Stimulated activated CD4-positive, alpha-beta T cell treated with anti-CD3 and anti-CD28 coated beads, Interleukin-4, amount 100 ng/mL, for 1 hour (primary cell): ENCODE measurements around the gene NDUFAF7.
"Not testable (repeated sequence)": the region's sequence is repeated elsewhere in the genome, so short reads cannot be mapped to it uniquely, and the experiment has no call there.

Source experiments
- DNase-seq: peaks from one replicate; pipeline ENCODE4 v3.0.0-alpha.2; 2020

NDUFAF7 gene, protein sequence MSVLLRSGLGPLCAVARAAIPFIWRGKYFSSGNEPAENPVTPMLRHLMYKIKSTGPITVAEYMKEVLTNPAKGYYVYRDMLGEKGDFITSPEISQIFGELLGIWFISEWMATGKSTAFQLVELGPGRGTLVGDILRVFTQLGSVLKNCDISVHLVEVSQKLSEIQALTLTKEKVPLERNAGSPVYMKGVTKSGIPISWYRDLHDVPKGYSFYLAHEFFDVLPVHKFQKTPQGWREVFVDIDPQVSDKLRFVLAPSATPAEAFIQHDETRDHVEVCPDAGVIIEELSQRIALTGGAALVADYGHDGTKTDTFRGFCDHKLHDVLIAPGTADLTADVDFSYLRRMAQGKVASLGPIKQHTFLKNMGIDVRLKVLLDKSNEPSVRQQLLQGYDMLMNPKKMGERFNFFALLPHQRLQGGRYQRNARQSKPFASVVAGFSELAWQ

DNA sequence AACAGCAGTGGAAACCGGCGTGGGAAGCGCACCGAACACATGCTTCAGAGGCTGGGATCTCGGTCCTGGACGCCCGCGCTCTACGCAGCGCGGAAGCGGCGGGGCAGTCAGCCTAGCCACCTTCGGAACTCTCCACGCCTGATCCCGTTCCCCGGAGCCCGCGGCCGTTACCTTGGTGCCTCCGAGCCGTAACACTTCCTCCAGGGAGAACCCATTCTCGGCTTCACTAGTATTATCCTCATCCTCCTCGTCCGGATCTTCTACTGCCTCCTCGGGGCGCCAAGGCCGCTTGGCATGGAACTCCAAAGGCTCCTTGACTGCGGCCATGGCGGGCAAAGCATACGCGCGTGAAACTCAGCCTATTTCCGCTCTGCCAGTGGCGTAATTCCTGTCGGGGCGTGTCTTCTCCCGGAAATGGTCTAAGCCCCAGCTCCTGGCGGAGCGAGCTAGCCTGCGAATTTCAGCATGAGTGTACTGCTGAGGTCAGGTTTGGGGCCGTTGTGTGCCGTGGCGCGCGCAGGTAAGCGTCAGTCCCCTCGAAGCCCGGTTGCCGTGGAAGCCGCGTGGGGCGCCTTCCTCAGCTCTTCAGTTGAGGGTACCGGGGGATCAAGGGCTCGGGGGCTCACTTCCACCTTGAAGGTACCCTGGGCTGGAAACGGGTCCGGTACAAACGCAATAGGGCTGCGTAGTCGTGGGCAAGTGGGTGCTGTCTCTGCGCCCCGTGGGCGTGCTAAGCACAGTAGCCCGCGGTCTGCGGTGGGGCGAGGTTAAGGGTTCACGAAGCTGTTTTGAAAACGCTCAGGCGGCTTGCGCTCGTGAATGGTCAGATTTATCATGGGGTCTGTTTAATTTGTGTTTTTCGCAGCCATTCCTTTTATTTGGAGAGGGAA is at the start of gene NDUFAF7, which contains the start of gene CEBPZ:
Gene NDUFAF7, plus strand, starts transcription at position 418 of the 890 bp plus-strand sequence. Its CDS starts 48 bp downstream, at position 466.
Gene CEBPZ, minus strand, starts transcription at position 356 of the 890 bp plus-strand sequence. Its CDS starts 29 bp downstream, at position 327.
- DNase-seq, result peak; percentile 86

DNA sequence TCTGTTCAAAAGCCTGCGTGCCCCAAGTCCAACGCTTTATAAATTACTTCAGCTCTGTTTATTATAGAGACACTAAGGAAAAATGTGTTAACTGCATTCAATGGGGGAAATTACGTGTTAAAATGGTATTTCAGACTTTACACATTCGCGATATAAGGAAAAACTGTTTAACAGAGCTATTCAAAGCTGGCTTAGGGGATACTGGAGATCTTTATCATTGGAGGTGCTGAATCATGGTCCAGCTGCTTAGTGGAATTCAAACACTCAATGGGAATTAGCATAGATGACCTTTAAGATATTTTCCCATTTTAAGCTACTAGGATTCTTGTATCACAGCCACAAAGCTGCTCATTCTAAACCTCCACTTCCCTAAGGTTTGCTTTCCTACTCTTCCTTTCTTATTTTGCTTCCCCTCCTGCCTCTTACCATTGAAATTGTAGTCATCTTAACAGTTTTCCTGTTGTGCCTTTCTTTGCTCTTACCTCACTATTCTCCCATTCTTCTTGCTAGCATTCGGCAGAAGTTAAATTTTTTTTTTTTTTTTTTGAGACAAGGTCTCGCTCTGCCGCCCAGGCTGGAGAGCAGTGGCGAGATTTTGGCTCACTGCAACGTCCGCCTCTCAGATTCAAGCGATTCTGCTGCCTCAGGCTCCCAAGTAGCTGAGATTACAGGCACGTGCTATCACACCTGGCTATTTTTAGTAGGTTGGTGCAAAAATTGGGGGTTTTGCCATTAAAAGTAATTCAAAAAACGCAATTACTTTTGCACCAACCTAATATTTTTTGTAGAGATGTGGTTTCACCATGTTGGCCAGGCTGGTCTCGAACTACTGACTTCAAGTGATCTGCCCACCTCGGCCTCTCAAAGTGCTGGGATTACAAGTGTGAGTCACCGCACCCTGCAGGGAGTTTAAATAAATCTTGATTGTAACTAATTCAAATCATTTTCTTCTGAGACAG is 49.5 kb upstream of the NDUFAF7 start:
- no peak for DNase-seq

DNA sequence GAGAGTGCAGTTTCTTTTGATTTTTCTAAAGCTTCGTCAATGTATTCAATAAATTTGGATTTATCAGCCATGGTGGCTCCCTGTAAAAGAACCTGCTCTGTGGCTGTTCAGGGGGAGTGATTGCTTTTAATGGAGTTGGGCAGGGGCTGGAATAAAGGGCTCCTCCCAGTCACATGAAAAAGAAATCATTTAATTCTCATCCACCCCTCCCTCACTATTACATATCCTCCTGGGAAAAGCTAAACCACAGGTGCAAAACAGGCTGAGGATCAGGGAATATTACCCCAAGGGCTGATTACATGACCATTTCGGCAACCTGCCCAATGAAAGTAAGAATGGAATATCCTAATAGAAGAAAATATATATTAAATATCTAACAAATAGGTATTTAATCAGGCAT is 42.9 kb upstream of the NDUFAF7 start, which contains the start of gene SULT6B1:
Gene SULT6B1, minus strand, starts transcription at position 101 of the 400 bp plus-strand sequence. Its CDS starts 30 bp downstream, at position 71.
- DNase-seq, result no peak

DNA sequence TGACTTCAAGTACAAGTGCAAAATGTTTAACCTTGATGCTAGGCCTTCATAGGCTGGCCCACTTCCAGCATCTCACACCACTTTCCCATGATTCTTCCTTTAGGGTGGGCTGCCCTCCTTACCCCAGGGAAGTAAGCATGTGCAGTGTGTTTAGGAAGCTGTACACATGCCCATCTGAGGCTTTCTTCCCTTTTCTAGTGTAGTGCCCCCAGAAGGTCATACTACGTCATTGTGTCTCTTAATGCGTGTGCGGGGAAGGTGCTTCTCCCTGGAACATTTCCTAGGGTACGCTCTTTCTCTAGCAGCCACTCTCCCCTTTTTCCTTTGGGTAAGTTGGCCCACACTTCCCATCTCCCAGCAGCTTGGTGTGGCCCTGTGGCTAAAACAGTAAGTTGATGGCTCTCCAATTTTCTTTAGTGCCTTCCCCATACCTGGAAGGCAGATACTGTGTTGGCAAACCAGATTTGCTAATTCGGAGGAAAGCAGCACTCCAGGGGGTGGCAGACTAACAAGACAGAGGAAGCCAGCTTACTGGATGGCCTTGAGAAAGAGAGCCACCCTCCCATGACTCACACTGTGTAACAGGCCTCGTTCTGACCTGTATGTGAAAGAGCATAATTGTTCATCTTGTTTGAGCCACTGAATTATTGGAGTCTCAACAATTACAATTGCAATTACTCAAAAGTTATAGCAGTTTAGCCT is 41.9 kb upstream of the NDUFAF7 start:
- no peak for DNase-seq

DNA sequence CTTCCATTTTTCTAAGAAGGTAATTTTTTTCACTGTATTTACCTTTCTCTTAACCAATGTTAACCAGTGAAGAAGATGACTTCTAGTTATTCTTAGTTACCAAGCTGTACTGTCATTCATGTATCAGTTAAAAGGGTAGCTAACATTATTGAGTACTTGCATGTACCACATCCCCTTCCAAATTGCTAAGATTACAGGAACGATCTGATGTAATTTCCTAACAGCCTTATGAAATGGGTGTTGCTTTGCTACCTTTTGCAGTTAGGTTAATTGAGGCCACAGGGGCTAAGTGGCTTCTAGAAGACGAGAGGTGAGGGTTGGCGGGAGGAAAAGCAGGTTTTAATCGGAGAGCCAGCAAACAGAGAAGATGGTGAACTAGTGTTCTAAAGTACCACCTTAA is 41.2 kb upstream of the NDUFAF7 start:
- no peak for DNase-seq

DNA sequence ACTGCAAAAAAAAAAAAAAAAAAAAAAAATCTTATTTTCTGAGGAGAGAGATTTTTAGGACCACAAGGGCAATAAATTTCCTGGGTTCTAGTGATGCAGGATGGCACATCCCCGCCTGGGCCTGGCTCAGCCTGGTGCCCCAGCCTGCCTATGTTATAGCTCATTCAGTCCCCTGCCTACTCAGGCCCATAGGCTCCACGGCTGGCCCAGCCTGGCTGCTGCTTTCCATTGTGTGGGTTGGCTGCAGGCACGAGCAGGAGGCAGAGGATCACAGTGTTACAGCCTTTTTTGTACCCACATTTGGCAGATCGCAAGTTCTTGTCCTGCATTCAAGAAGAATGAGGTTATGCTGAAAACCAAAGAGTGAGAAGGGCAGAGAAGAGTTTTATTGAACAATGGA is 40.2 kb upstream of the NDUFAF7 start:
- DNase-seq, result no peak

DNA sequence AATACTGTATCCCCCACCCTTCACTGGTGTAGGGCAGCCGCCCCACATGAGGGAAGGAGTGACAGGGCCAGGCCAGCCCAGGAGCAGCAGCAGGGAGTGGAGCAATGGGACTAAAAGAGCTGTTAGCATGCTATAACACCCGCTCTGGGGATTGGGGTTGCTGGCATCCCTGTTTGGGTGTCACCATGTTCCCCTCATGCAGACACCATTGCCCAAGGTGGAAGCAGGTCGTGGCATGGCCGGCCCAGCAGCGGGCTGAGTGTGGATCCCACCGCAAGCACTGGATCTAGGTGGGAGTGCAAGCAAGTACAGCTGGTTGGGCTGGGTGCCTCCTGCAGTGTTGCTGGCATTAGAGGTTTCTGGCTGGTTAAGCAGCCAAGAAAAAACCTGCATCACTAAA is 39.7 kb upstream of the NDUFAF7 start:
- DNase-seq, result no peak

DNA sequence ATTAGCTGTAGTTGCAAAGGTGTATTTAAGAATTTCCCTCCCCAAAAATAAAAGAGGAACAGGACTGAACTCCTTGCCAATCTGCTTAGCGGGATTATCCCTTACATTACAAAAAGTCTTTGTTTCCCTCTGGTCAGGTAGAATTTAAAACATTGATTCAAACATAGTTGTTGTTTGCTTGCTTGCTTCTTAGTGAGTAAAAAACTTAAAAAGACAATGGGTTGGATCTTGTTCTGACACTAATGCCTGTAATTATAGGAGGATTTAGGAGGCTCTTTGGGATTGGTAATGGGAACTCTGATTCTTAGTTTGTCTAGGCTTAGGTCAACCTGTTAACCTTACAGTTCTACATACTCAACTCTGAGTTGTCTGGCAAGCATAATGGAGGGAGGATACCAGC is 38.9 kb upstream of the NDUFAF7 start:
- no peak for DNase-seq

DNA sequence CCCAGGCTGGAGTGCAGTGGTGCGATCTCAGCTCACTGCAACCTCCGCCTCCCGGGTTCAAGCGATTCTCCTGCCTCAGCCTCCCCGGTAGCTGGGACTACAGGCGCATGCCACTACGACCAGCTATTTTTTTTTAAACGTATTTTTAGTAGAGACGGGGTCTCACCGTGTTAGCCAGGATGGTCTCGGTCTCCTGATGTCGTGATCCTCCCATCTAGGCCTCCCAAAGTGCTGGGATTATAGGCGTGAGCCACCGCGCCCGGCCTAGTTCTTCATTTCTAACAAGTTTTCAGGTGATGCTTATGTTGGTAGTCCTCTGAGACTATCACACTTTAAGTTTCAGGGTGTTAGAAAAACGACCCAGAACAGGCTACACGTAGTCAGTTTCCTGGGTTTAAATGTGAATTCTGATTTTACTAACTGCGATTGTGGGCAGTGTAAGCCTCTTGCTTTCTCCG is 35.6 kb upstream of the NDUFAF7 start:
- not testable (repeated sequence) for DNase-seq

DNA sequence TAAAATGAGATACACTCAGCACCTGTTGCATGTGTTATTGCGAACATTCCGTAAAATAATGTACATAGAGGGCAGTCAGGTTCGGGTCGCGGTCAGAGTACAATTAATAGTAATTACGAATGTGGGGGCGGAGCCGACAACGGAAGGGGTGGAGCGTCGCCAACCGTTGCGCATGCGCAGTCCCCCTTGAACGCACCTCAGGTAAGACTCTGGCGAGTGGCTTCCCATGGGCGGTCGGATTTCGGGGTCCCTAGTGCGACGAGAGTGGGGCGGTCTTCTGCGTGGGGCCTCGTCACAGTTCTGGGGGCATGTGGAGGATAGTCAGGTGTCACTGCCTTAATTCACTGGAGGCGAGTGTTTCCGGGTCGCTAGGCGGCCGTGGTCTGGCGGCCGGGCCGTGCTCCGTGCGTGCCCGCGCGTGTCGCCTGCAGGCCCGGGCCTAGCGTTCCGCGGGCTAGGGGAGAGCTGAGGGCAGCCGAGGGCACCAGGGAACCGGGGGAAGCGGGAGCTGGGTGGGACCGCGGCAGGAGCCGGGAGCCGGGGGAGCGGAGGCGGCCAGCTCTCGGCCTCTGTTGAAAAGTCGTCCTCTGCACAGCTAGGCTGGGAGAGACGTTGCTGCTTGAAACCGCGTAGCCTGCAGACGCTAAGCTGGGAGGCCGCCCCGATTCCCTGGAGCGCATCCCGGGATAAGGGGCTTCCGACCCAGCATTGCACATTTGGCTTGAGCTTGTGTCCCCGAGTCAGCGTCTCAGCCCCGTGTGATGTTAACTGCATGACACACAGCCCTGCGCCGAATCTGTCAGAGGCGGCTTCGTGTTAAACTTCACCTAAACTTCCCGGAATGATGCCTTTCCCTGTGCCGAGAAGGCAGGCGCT is 34.9 kb upstream of the NDUFAF7 start, which contains the start of gene CEBPZOS:
Gene CEBPZOS, plus strand, starts transcription at position 177 of the 876 bp plus-strand sequence. CDS start 3,209 bp downstream, outside the sequence.
- DNase-seq, result peak; percentile 89

DNA sequence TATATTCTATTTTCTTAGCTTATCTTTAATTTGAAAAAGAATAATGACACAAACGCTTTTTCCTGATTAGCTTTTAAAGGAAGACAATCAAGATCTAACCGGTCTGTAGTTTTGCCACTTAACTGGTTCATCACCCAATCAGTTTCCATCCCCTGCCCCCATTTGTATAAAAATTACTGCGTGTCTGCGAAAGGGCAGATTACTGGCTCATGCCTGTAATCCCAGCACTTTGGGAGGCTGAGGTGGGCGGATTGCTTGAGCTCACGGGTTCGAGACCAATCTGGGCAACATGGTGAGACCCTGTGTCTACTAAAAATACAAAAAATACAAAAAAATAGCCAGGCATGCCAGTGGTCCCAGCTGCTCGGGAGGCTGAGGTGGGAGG is 32.8 kb upstream of the NDUFAF7 start:
- DNase-seq, result no peak

DNA sequence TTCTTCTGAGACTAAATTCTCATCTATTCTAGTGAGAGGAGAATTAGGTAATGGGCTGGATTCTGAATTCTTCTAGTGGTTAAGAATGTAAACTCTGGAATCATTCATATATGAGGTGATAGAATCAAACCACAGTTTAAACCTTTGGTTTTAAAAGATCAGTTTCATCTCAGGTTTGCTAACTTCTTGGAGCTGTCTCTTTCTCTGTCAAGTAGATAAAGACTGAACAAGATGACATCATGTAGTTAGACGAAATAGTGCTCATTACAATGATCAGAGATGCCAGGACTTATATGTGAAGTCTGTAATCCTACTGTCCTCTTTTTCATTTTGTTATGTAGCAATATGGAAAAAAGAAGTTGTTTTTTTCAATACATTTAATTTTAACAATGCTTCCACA is 30.2 kb upstream of the NDUFAF7 start:
- no peak for DNase-seq

DNA sequence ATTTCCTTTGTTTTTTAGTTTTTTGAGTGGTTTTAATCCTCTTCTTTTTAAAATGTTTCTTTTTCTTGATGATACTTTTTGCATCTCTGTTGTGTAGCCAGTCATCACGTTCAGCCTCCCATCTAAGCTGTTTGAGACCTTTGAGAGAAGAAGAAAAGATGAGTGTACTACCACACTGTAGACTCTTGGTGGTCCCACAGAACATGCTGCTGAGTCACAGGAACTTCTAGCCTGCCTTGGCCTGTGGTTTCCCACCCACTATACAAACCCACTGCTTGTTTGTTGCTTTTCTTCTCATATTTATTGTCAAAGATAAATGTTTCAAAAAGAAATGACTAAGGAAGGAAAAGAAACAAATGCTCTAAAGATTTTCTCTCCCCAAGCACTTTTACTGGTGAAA is 29.7 kb upstream of the NDUFAF7 start:
- no peak for DNase-seq

DNA sequence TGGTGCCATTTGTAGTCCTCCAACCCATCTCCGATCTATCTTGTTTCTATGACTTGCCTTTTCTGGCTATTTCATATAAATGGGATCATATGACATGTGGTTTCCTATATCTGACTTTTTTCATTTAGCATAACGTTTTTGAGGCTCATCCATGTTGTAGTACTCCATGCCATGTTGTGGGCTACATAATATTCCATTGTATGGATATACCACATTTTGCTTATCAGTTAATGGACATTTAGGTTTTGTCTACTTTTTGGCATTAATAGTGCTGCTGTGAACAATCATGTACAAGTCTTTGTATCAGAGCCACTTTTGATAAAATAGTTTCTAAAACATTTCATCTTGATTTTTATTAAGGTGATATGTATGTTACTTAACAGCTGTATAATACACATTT is 27.8 kb upstream of the NDUFAF7 start:
- no peak for DNase-seq

DNA sequence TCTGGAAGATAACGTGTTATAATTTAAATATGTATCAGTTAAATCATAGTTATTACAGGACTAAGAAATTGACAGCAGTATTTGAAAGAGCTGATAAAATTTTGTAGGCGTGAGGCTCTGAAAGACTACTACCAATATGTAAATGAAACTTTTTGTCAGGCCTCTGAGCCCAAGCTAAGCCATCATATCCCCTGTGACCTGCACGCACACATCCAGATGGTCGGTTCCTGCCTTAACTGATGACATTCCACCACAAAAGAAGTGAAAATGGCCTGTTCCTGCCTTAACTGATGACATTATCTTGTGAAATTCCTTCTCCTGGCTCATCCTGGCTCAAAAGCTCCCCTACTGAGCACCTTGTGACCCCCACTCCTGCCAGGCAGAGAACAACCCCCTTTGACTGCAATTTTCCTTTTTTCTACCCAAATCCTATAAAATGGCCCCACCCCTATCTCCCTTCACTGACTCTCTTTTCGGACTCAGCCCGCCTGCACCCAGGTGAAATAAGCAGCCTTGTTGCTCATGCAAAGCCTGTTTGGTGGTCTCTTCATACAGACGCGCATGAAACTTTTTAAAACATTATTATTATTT is 26.3 kb upstream of the NDUFAF7 start:
- not testable (repeated sequence) for DNase-seq

DNA sequence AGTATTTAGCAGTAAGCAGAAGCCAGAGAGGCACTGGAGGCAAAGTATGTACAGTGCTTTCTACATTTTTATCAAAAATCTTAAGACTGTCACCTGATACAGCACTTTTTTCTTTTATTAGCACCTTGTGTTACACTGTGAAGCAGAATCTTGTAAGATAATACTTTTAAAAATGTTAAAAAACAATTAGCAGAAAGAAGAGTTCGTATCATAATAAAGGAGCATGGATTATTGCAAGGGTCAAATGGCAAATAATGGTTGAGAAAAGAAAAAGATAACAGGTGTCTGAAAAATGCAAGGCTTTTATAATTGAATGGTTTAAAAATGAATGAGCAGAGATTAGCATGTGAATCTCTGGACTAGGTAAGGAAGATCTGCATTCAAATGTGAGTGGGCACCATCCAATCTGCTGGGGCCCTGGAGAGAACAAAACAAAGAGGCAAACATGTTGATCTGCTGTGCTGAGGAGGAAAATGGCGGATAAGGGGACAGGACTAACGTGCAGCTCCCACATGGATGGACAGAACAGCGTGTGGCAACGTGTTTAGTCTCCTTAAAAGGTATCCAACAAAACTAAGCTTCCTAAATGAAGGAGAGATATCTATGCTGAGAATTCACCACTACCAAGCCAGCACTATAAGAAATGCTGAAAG is 25.6 kb upstream of the NDUFAF7 start:
- DNase-seq, result no peak

DNA sequence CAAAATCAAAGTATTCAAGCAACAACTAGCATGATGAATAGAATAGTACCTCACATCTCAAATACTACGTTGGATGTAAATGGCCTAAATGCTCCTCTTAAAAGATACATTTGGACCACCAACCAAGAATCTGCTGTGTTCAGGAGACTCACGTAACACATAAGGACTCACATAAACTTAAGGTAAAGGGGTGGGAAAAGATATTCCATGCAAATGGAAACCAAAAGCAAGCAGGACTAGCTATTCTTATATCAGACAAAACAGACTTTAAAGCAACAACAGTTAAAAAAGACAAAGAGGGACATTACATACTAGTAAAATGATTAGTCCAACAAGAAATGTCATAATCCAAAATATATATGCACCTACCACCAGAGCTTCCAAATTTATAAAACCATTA is 24.7 kb upstream of the NDUFAF7 start:
- DNase-seq, result not testable (repeated sequence)

DNA sequence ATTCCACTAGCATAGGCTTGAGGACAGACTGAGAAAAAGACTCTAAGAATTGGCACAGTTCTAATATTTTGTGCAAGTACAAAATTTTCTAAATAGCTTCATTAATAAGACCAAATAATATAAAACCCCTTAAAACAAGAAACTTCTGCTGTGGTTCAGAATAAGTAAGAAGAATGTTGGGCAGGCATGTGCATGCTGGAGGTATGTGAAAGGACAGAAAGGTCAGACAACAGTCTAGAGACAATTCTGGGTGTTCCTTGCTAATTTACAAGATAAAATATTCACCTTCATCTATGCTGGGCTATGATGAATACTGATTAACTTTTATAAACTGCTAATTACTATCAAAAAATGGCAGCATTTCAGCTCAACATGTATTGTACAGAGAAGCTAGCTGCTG is 20.2 kb upstream of the NDUFAF7 start:
- no peak for DNase-seq

DNA sequence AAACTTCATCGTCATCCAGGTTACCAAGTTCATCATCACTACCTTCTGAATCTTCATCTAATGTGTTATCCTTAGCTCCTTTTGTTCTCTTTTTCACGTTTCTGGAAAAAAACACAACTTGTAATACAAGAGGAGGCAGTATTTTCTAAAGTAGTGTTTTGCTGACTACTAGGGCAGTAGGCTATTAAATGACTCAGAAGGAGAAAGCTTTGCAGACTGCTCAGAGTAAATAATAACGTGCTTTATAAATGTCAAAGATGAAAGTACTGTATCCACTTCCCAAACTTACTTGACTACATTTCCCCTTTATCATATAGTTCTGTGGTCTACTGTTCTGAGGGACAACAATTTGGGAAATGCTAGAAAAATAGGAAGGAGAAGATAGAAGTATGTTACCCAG is 19.5 kb upstream of the NDUFAF7 start:
- DNase-seq, result no peak
